ENCODE results near the gene CCDC146.
A peak's percentile ranks its signal among the peaks of the same experiment; 100 is the strongest.

Gene CCDC146

GRCh38 chr7:77284005-77284404 is 161.6 kb downstream of the CCDC146 start:
- DNase-seq: no peak

- DNase-seq: no peak
These were observed 162.2 kb downstream of the CCDC146 start for GRCh38 chr7:77284616-77285015.

- DNase-seq: no peak
These were observed 166.4 kb downstream of the CCDC146 start for GRCh38 chr7:77288676-77289320.

- no peak for DNase-seq
These were observed 167.0 kb downstream of the CCDC146 start for GRCh38 chr7:77289387-77289786.

GRCh38 chr7:77290425-77290824 is 168.0 kb downstream of the CCDC146 start:
- DNase-seq: no peak

GRCh38 chr7:77293046-77293445 is 170.6 kb downstream of the CCDC146 start:
- no peak for DNase-seq

- DNase-seq: no peak
These were observed 173.1 kb downstream of the CCDC146 start for GRCh38 chr7:77295549-77295948.

GRCh38 chr7:77306231-77307067 is 184.0 kb downstream of the CCDC146 start:
- DNase-seq: no peak

GRCh38 chr7:77308792-77309191 is 186.4 kb downstream of the CCDC146 start:
- DNase-seq: no peak

GRCh38 chr7:77309714-77310220 is 187.4 kb downstream of the CCDC146 start:
- DNase-seq: no peak

GRCh38 chr7:77310982-77311381 is 188.6 kb downstream of the CCDC146 start:
- DNase-seq: no peak

- DNase-seq: peak in 1 of 58 donors; percentile 18
These were observed 190.7 kb downstream of the CCDC146 start for GRCh38 chr7:77313085-77313484.

- DNase-seq: no peak
These were observed 191.6 kb downstream of the CCDC146 start for GRCh38 chr7:77313876-77314480.

- DNase-seq: no peak
These were observed 192.8 kb downstream of the CCDC146 start for GRCh38 chr7:77315182-77315591.

- no peak for DNase-seq
These were observed 194.0 kb downstream of the CCDC146 start for GRCh38 chr7:77316219-77316978.

- no peak for DNase-seq
These were observed 195.6 kb downstream of the CCDC146 start for GRCh38 chr7:77318019-77318418.

GRCh38 chr7:77320137-77320536 is 197.7 kb downstream of the CCDC146 start:
- no peak for DNase-seq

GRCh38 chr7:77320714-77321113 is 198.3 kb downstream of the CCDC146 start:
- no peak for DNase-seq

GRCh38 chr7:77321300-77321699 is 198.9 kb downstream of the CCDC146 start:
- peak in 2 of 58 donors; percentile 3 to 32 for DNase-seq

GRCh38 chr7:77326131-77326530 is 203.7 kb downstream of the CCDC146 start:
- DNase-seq: no peak
